Prostate gland (tissue), 2 donors: ENCODE measurements around the gene PLA2G4E. TPM values are rescaled to one million over a fixed set of nuclear protein-coding genes. Genes with fewer than 3 reads are reported as not detected.

Experiments
- DNase-seq: peaks from one replicate; pipeline ENCODE4 v3.0.0-alpha.2; 2019; ENCODE audit warnings: low spot score
- H3K27ac ChIP-seq, 2 donors: fragments of 200-600 bp; sonication (generic); 2 replicates each; pipeline ENCODE4 v1.5.1; 2017 to 2019
- H3K27me3 ChIP-seq: fragments of 200-600 bp; sonication (generic); replicated peaks from 2 replicates; pipeline ENCODE4 v1.5.1; 2019; ENCODE audit not compliant: insufficient read depth
- H3K36me3 ChIP-seq, 2 donors: fragments of 200-600 bp; sonication (generic); 1 replicate in 1 of 2; 2 replicates in 1 of 2; pipeline versions ENCODE4 v1.5.1 to v1.8.1; 2017 to 2019
- H3K4me1 ChIP-seq: fragments of 200-600 bp; sonication (generic); replicated peaks from 2 replicates; pipeline ENCODE4 v1.5.1; 2019
- H3K4me3 ChIP-seq, 2 donors: fragments of 200-600 bp; sonication (generic); 2 replicates each; pipeline ENCODE4 v1.5.1; 2017 to 2019
- H3K9me3 ChIP-seq: fragments of 200-600 bp; sonication (generic); 2 replicates; pipeline ENCODE4 v1.5.1; 2017
- POLR2A ChIP-seq: fragments of 450-650 bp; IDR thresholded peaks from one replicate; pipeline ENCODE4 v1.6.1; 2016; ENCODE audit warnings: antibody characterized with exemption, mild to moderate bottlenecking
- POLR2AphosphoS5 ChIP-seq: sonication (generic); formaldehyde crosslinking; IDR thresholded peaks from one replicate; pipeline ENCODE4 v1.6.1; 2017; ENCODE audit warnings: antibody characterized with exemption
- WGBS: methylation state at CpG from one replicate; pipeline ENCODE4 v1.1.5; 2018; 5-methylcytosine and 5-hydroxymethylcytosine counted together
- intact Hi-C: fragments of 100-400 bp; cut with DNase I; formaldehyde crosslinking; loops from one replicate; pipeline ENCODE4 v1.14.2; 2022
- total RNA-seq, 2 donors: library from RNA; depleted of rRNA; stranded (reverse); fragments of >200 nt; gene quantifications; one replicate each; pipeline ENCODE4 v1.1.0, GENCODE V29; 2016
- TF ChIP-seq, protein P1 (sequence below), 4 experiments: fragments of 200-600 bp in 2 of 4; fragments of 450-650 bp in 2 of 4; sonication (generic) in 2 of 4; IDR thresholded peaks; 1 replicate in 3 of 4; 2 replicates in 1 of 4; pipeline ENCODE4 v1.5.1; 2016 to 2019; ENCODE audit warnings: antibody characterized with exemption in 4 of 4, mild to moderate bottlenecking in 2 of 4, moderate library complexity in 2 of 4

Gene PLA2G4E
- total RNA-seq, 2 donors from 2014 or later = 0.17 to 0.18 TPM

DNA sequence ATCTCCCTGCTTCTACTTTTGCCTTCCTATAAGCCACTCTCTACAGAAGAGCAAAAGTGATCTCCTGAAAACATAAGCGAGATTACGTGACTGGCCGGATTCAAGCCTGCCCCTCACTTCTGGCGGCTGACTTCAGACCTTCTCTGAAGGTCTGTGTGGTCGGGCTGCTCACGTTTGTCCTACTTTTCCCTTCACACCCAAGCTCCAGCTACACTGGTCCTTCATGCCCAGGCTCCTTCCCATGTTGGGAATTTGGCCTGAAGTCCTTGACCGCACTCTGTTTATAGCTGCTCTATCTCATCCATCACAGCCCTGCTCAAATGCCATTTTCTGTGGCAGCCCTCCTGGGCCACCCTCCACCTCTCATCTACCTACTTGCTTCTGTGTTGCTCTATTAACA lies 6.7 kb upstream of the PLA2G4E start:
- Histone ChIP-seq H3K4me3 (no peak overlapping the region), H3K27me3 (no peaks in the 10 kb centered on the region), H3K36me3 (no peaks in the 10 kb centered on the region), H3K27ac (no peak overlapping the region), H3K9me3 (no peaks in the 10 kb centered on the region), H3K4me1 (no peaks in the 10 kb centered on the region)
- TF ChIP-seq POLR2A (no peak), POLR2AphosphoS5 (no peak)
- TF ChIP-seq, protein P1, sequence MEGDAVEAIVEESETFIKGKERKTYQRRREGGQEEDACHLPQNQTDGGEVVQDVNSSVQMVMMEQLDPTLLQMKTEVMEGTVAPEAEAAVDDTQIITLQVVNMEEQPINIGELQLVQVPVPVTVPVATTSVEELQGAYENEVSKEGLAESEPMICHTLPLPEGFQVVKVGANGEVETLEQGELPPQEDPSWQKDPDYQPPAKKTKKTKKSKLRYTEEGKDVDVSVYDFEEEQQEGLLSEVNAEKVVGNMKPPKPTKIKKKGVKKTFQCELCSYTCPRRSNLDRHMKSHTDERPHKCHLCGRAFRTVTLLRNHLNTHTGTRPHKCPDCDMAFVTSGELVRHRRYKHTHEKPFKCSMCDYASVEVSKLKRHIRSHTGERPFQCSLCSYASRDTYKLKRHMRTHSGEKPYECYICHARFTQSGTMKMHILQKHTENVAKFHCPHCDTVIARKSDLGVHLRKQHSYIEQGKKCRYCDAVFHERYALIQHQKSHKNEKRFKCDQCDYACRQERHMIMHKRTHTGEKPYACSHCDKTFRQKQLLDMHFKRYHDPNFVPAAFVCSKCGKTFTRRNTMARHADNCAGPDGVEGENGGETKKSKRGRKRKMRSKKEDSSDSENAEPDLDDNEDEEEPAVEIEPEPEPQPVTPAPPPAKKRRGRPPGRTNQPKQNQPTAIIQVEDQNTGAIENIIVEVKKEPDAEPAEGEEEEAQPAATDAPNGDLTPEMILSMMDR (IDR thresholded peaks at IDR 0.05) = no peak
- DNase-seq = no peak
- WGBS = 92% methylated on average over 7 of the region's 7 CpGs
- intact Hi-C loops = no loop called here

DNA sequence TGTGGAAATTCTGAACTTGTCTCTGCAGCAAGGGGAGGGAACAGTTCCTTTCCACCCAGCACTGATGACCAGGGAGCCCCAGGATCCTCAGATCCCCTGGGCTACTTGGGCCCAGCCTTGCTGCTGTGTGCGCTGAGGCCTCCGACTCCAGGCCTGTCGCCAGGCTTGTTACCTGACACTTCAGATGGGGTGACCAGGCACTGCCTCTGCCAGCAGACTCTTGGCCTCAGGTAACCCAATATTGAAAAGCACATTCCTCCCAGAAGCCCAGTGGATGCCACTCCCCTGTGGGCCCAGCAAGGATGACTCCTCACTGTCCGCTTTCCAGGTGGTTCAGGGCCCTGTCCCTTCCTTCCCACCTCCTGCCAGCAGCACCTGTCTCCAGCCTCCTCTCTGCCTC lies 3.5 kb upstream of the PLA2G4E start:
- 68% methylated on average over 4 of the region's 4 CpGs for WGBS
- Histone ChIP-seq H3K9me3 (no peaks in the 10 kb centered on the region), H3K27ac (no peak overlapping the region), H3K36me3 (no peaks in the 10 kb centered on the region), H3K27me3 (no peaks in the 10 kb centered on the region), H3K4me1 (no peaks in the 10 kb centered on the region), H3K4me3 (no peak overlapping the region)
- intact Hi-C loops = no loop called here
- TF ChIP-seq, protein P1 (IDR thresholded peaks at IDR 0.05) = no peak
- TF ChIP-seq POLR2AphosphoS5 (no peak), POLR2A (no peak)
- no peak for DNase-seq

DNA sequence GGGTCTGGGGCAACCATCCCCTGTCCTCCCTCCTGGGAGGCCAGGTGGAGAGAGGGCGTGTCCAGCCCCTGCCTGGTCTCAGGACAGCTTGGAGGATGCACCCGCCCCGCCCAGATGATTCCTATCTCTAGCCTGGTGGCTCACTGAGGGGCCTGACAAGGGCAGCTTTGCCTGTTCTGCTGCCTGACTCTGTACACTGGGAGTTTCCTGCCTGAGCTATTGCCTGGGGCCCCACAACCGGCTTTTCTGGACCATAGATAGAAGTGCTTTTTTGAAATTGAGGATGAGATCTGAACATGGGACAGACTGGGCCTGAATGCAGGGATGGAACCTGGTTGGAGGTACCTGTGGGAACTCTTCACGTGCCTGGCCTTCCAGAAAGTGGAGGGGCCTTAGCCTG lies 751 bp upstream of the PLA2G4E start:
- Histone ChIP-seq H3K4me3 (no peak overlapping the region), H3K9me3 (no peaks in the 10 kb centered on the region), H3K36me3 (no peaks in the 10 kb centered on the region), H3K4me1 (no peaks in the 10 kb centered on the region), H3K27ac (no peak overlapping the region), H3K27me3 (no peaks in the 10 kb centered on the region)
- intact Hi-C loops = no loop called here
- TF ChIP-seq POLR2AphosphoS5 = no peak
- no peak for TF ChIP-seq POLR2A
- TF ChIP-seq, protein P1 (IDR thresholded peaks at IDR 0.05) = no peak
- WGBS = 90% methylated on average over 5 of the region's 5 CpGs
- no peak for DNase-seq

DNA sequence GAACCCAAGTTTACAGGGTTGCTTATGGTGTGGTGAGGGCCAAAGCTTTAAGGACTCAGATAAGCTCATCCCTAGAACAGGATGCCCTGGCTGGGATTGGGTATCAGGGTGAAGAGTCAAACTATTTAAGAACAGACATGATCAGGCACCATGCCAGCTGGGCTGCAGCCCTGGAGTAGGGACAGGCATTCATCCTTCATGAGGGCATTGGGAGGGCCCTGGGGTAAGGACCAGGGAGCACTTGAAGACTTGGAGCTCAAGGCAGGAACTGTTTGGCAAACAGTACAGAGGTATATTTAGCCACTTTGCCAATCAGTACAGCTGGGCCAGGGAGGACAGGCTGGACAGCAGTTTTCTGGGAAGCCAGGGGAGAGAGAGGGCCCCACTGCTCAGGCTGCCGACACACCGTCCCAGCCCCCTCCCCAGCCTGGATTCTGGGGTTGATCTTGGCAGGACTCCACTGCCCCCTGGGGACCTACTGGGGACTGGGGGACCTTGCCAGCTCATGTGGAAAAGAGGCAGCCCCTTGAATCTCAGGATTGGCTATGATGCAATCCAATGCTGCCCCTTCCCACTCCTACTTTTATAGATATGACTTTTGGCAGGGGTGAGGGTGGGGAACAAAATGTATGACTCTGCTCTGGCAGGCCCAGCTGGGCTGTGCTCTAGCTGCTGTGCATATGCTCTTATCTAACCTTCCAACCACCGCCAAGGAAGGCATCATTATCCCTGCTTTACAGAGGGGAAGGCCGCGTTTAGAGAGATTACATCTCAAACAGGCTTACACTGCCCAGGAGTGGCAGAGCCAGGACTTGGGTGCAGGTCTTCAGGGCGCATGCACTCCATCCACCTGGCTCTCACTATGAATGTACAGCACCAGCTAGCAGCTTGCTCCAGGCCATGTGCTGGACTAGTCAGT lies 2.3 kb downstream of the PLA2G4E start:
- no peaks in the 10 kb centered on the region for H3K36me3 ChIP-seq
- WGBS = 44% methylated on average over 4 of the region's 6 CpGs
- TF ChIP-seq POLR2AphosphoS5 (no peak), POLR2A (no peak)
- TF ChIP-seq, protein P1 (IDR thresholded peaks at IDR 0.05) = no peak
- no peaks in the 10 kb centered on the region for H3K27me3 ChIP-seq
- no peaks in the 10 kb centered on the region for H3K4me1 ChIP-seq
- no peak overlapping the region for H3K4me3 ChIP-seq
- H3K9me3 ChIP-seq = no peaks in the 10 kb centered on the region
- intact Hi-C loops = no loop called here
- no peak for DNase-seq
- no peak overlapping the region for H3K27ac ChIP-seq

DNA sequence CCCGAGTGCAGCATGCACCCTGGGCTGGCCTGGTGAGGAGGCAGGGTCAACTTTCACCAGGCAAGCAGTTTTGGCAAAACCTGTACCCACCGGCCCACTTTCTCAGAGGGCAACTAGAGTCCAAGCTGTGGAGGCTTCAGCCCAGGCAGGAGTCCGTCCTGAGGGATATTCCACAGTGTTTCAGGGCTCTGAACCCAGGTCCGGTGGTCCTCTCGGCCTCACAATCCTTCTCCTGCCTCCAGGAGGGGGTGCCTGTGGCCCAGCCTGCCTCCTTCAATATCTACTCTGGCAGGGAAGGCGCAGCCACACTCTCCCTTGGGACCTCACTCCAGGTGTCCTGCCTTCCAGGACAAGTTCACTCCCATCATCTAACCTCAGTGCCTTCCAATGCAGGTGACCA lies 3.9 kb downstream of the PLA2G4E start:
- DNase-seq = no peak
- H3K4me1 ChIP-seq = no peaks in the 10 kb centered on the region
- no peak for TF ChIP-seq POLR2AphosphoS5
- no peak for TF ChIP-seq POLR2A
- TF ChIP-seq, protein P1 (IDR thresholded peaks at IDR 0.05) = no peak
- no peaks in the 10 kb centered on the region for H3K36me3 ChIP-seq
- WGBS = 81% methylated on average over 6 of the region's 6 CpGs
- H3K27ac ChIP-seq = no peak overlapping the region
- no peaks in the 10 kb centered on the region for H3K27me3 ChIP-seq
- no peak overlapping the region for H3K4me3 ChIP-seq
- H3K9me3 ChIP-seq = no peaks in the 10 kb centered on the region
- intact Hi-C loops = no loop called here
